ENCODE data around the gene KCNQ5.
"Not testable (repeated sequence)": the region's sequence is repeated elsewhere in the genome, so short reads cannot be mapped to it uniquely, and the experiment has no call there.

KCNQ5 gene

DNA sequence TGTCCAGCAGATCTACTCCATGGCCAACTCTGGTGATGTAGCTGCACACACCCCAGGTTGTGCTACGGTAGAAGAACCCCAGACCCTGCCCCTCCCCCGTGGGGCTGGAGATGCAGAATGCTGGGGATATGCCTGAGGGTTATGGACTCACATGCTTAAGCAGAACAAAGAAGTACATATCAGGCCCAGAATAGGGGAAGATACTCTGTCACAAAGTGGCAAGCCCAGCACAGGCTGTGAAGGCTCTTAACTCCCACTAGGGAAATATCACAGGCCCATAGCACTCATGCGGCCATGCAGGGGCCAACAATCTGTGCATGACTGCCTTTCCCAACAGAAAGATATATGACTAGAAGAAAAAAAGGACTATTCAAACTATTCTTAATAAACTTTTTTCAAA is 234.9 kb downstream of the KCNQ5 start:
- DNase-seq: no peak

DNA sequence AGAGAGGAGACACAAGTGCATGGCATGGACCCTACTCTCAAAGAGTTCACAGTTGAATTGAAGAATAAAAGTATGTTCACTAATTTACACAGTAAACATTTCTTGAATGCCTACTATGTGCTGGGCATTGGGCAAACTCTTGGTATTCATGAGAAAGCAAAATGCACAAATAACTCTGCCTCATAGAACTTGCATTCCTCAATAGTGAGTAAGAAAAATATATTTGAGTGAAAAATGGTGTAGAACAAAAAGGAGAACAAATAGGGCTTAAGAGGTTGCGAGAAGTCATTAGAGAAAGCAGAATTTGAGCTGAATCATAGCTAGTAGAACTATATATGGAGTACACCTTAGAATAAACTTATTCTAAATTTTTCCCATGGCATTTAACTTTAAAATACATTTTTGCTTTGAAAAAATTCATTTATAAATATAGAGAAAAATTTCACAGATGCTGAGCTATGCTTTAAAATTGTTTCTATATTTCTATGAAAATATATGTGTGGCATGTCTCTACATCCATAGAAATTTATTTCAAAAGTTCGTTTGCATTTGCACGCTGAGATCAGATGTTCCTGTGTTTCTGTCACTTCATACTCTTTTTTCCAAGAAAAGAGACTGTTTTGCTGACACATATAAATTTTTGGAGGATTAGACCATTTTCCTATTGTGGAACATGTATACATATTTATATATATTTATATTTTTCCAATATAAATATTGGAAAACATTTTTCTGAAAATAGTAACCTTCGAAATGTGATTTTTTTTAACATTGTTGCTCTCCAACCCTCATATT is 236.1 kb downstream of the KCNQ5 start:
- DNase-seq: no peak

DNA sequence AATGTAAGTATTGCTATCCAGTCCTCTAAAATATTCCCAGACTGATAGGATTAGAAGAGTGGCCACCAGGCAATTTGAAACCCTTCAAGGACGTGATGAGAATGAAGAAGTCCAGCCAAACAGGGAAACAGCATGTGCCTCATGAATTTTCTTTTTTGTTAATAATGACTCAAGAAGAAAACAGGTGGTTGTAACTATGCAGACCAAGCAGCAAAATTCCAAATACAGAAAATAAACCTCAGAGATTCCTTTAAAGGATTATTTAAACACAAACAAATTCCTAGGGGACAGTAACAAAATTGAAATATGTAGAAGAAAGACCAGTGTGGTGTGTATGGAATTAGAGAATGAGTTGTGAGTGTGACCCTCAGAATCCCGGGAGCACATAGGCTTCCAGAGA is 239.2 kb downstream of the KCNQ5 start:
- DNase-seq: no peak

DNA sequence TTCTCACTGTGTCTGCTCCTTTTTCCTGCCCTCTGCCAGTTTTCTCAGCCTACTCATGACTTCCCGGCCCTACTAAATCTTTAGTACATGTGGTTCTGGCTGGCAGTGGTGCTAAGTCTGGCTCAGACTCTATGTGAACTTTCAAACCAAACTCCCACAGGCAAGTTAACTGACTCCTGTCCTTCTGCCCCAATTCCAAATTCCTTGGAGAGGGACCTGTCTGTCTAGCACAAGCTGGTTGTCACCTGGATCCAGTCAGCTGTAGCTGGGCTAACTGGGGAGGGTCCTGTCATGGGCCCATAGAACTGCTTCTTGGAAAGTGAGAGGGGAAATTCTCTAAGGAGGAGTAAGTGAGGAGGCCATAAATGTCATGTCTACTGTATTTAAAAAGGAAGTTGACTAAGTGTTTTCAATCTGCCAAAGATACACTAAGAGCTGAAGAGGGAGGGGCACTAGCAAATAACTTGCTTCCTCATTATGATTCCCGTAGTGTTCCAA is 240.1 kb downstream of the KCNQ5 start:
- no peak for DNase-seq

DNA sequence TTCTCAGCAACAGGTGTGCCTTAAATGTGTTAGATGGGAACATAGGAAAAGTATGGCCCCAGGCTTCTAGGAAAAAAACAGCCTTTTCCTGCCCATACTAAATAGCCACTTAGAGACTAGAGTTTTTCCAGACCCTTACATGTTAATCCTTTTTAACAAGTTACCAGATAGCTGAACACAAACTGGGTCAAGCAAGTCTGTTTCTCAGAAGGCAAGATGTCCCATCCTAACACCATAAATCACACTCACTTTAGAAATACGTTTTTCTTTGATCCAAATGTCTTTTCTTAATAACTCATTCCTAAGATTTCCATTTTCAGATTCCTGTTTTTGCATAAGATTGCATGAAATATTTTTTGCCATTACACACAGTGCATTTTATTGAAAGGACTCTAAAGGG is 241.3 kb downstream of the KCNQ5 start:
- DNase-seq: no peak

DNA sequence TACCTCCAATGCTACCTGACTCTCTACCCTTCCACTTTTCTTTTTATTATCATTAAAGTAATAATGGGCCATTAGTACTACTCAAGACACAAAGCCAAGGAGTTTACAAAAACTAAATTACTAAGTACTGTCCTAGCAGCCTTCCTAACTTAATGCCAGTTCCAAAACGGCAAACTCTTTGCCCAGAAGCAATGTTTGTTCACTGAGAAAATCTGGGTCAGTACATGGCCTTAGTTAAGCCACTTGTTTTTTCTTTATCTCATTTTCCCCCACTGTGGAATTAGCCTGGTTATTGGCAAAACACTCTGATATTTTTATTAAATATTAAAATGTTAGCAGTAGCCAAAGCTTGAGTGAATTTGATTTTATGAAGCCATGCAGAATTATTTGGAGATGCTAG is 242.4 kb downstream of the KCNQ5 start:
- no peak for DNase-seq

DNA sequence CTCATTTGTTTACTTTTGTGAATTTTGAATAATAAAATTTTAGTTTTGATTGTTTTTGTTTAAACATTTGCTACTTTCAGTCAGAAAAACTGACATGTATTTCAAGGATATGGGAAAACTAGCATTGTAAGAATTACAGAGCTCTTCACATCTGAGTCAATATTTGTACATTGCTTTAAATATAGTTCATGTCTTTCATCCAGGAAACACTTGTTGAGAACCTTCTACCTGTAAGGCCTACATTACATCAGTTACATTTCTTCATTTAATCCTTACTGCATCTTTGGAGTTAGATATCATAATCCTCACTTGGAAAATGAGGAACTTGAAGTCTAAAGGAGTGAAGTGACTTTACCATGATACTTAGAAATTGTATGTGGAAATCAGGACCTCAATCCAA is 242.9 kb downstream of the KCNQ5 start:
- DNase-seq: no peak

DNA sequence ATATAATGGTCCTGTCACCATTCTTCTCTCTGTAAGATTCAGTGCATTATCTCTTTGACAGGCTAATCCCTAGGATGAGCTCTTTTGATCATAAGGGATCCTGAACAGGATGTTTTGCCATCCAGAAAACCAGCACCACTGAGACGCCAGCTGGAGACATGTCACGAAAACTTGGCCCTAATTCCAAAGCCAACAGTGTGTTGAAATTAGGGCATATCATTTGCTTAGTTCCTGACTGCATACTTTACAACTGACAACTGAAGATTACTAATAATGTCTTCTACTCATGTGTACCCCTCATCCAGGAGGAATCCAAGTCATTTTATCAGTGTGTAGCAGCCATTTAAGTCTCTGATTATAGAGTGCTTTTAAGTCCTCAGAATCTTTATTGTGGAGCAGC is 243.6 kb downstream of the KCNQ5 start:
- no peak for DNase-seq

DNA sequence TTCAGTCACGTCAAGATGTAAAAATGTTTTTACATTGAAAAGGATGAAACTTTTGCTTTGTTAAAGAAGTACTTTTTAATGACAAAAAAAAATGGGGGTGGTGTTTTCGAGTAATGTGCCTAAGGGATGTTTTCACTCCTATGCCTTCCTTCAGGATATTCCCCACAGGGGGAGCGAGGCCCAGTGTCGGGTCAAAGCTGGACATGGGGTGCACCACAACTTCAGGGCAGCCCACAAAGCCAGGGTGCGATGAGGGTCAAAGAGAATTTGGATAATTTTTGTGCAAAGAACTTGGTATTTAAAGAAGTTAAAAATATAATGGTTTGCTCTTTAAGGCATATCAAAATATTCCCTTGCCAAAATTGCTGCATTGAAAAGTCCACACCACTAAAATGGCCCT is 247.8 kb downstream of the KCNQ5 start:
- DNase-seq: no peak

DNA sequence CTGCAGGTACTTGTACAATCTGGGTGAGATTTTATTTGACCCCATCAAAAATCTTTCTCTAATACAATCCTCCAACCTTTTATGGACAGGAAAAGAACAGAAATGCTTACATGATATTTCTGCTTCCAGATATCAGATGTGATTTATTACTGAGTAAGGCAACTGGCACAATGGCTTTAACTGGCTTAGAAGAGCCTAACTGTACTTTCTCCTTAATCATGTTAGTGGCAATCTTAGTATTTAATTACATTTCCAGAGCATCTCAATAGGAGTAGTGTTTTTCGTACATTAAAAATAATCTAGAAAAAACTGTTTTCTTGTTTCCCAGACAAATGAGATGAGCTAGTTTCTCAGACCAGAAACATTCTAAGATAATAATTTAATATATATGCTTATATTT is 251.6 kb downstream of the KCNQ5 start:
- no peak for DNase-seq

DNA sequence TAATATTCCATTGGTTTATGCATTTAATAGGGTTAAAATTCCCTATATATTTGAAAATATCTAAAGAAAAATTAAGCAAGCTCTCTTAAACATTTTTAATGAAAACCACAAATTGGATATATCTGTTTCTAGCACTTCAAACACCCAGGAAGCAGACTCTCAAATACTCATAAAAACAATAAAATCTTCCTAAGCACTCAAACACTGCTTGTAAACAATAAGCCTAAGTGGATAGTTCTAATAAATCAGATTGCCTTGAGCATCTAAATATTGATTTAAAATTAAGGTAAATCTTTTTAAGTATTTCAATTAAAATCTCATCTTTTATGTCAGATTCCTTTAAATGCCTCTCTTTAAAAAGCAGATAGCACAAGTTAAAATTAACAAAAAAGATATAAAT is 254.4 kb downstream of the KCNQ5 start:
- DNase-seq: no peak

DNA sequence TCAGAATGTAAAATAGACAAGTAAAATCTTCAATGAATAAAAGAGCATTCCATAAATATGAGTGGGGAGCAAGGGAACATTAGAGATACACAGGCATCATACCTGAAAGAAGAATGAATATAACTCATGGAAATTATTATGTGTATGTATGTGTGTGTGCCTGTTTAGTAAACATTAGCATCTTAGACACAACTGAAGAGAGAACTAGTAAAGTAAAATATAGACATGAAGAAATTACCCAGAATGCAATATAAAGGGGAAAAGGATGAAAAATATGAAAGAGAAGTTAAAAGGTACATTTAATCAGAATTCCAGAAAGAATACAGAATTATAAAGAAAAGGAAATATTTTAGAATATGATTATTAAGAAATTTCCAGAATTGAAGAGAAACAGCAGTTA is 264.3 kb downstream of the KCNQ5 start:
- no peak for DNase-seq

DNA sequence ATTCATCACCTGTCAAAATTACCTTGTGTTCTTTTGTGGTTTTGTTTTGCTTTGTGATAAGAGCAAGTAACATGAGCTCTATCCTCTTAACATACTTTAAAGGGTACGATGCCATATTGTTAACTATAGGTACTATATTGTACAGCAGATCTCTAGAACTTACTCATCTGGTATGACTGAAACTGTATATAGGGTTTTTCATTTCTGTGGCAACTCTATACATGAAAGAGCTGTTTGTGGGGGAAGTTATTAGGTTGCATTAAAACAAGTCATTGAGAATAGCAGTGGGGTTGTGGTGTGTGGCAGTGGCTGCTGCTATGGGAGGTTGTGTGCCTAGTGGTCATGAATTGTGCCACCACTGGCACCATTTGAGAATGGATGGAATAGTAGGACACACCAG is 268.4 kb downstream of the KCNQ5 start:
- DNase-seq: no peak

DNA sequence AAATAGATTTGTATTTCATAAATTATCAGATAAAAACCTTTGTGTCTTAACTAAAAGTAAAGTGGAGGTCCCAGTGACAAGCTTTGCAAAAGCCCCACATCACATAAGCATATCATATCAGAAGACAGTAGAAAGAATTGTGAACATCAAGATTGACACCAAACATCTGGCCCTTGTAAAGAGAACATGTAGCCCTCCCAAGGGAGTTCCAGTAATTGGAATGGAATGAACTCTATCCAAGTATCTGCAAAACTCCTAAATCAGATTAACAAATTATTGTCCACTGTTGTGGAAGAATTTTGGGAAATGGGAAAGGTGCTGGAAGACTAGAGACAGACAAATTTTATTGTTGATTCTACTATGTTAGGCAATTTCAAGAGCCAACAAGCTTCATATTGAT is 268.8 kb downstream of the KCNQ5 start:
- DNase-seq: no peak

DNA sequence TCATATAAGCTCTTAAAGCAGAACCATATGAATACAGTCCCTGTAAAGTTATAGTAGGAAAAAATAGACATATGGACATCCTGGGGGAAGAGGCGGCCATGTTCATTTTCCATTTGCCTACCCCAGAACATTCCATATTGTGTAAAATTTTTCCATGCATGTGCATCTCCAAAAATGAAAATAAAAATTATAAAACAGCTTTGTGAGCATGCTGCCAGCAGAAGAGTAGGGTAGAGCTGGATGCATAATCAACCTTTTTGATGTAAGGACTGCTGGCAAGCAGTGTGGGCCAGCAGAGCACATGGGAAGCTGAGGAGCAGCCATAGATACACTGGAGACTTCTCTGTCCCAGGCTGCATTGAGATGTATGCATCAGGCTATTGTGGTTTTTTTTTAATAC is 271.0 kb downstream of the KCNQ5 start:
- DNase-seq: no peak

DNA sequence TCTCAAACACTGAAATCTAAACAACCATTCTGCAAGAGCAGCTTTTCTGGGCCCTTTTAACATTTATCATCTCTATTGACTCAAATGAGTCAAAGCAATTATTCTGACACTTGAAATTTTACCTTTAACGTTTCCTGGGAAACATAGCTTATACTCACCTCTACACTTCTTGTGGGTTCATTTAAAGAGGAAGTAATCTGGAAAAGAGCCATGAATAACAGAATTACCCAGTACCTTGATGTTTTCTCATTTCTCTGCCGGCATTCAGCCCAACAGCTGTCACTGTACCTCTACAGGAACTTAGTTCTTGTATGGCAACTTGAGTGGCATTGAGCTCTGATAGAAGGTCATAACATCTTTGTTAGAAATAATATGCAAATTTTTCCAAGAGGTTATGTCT is 272.2 kb downstream of the KCNQ5 start:
- peak; percentile 55 for DNase-seq

DNA sequence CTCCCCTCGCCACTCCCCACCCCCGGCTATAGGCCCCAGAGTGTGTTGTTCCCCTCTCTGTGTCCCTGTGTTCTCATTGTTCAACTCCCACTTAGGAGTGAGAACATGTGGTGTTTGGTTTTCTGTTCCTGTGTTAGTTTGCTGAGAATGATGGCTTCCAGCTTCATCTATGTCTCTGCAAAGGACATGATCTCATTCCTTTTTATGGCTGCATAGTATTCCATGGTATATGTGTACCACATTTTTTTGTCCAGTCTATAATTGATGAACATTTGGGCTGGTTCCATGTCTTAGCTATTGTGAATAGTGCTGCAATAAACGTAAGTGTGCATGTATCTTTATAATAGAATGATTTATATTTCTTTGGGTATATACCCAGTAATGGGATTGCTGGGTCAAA is 276.4 kb downstream of the KCNQ5 start:
- DNase-seq: not testable (repeated sequence)

DNA sequence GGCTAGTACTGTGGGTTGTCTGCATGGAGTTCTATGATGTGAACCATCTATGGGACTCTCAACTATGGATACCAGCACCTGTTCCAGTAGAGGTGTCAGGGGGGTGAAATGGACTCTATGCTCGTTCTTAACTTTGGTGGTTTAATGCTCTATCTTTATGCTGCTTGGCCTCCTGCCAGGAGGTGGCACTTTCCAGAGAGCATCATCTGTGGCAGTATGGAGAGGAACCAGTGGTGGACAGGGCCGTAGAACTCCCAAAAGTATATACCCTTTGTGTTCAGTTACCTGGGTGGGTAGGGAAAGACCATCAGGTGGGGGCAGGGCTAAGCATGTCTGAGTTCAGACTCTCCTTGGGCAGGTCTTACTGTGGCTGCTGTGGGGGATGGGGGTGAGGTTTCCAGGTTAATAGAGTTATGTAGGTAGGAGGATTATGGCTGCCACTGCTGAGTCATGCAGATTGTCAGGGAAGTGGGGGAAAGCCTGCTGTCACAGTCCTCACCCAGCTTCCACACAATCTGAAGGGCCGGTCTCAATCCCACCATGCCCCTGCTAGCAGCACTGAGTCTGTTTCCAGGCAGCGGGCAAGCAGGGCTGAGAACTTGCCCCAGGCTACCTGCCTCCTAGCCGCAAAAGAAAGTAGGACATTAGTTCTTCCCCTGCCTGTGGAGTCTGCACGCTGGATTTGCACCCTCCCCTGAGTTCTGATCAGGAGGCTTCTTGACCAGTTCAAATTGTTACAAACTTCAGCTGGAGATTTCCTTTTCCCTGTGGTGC is 284.0 kb downstream of the KCNQ5 start:
- DNase-seq: no peak

DNA sequence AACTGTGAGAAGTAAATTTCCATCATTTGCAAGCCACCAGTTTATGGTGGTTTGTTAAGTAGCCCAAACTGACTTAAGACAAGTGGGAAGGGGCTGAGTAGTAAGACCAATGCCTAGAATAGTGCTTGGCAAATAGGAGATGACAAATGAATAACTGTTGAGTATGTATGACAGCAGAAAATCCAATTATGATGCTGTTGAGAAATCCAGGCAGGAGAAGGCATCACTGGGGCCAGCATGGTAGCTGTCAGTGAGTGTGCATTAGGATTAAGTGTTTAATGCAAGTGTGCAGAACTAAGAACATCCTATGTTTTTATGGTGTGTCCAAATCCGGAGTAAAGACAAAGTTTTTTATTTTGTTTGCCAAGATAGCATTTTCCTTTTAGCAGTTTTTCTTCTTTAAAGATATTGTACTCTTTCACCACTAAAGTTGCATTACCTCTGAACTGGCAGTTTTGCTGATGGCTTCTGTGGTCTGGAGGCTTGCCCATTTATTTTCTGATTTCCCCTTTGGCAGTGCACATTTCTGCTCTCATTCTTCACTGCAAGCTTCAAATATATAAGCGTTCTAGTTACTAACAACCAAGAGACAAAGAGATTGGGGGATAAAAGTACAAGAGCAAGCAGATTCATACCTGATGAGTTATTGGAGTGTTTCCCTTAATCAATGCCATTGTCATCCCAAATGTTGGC is 289.7 kb downstream of the KCNQ5 start:
- no peak for DNase-seq

DNA sequence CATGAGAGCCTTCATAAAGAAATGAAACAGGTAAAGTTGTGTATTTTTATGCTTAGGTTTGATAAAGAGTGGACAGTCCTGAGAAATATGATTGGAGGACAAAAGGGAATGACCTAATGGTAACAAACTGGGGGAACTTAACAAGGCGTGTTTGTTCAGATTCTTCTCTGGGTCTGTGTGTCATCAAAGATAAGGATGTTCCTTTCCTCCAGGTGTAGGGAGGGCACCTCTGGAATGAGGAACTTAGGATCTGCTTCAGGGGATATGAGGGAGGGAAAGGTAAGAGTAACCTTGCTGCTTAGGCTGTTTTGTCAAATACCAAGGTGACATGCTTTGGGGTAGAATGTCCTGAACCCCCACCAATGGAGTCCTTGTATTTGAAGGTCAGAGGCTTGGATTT is 291.9 kb downstream of the KCNQ5 start:
- DNase-seq: no peak

DNA sequence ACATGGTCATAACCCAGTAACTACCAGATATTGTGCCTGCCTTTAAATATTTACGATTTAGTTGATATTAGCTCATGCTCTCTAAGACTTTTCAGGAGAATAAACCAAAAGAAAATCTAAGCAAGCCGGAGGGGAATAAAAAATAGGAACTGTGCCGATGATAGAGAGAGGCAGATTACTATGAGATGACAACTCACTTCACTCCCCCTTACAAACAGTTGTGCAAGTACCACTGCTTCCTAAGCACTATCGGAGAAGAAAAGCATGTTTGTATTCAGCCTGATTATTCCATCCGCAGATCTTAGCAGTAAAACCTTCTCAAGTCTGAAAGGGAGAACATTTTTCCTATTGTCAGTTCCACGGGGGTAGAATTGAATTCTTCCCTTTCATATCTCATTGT is 294.4 kb downstream of the KCNQ5 start:
- no peak for DNase-seq

DNA sequence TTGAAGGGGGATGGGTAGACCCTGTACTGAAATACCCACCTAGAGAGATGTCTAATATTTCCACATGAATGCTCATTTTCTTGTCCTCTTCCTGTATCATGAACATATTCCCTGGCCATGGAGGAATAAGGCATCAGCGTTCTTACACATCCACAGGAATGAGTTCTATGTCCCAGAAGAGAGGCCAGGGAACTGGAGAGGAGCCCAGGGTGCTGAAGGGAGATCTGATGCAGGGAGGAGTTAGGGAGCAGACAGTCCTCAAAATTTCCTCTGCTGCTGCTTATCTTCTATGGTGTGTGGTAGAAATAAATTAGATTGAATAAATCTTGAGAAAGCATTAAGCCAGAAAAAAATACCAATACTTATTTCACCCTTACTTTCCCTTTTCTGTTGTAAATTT is 295.0 kb downstream of the KCNQ5 start:
- DNase-seq: no peak

DNA sequence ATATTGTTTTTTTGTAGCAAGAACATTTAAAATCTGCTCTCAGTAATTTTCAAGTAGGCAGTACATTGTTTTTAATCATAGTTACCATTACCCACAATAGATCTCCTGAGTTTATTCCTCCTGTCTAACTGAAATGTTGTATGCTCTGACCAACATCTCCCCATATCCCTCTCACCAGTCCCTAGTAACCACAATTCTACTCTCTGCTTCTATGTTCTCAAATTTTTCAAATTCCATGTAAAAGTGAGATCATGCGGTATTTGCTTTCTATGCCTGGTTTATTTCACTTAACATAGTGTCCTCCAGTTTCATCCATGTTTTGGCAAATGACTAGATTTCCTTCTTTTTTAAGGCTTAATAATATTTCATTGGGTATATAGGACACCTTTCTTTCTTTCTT is 300.5 kb downstream of the KCNQ5 start:
- no peak for DNase-seq

DNA sequence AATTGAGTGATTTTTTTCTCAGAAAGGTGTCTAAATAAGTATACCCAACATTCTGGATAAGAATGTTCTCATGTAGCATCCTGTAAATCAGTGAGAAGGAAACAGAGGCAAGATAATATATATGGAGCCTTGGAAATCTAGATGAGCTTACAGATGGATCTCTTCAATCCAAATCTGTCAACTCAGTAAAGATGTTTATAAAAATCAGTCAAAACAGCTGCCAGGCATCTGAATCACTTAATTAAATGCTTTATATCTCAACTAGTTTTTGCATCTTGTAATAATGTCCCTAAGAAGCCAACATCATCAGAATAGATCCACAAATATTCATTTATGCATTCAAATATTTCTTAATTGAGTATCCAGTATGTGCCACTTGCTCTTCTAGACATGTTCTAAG is 303.3 kb downstream of the KCNQ5 start:
- no peak for DNase-seq

All from NCI-H2081 treated with DMSO at 0.1 percent for 48 hours (cell line).